Measurements from ENCODE around the gene HOXC10. TPM values are rescaled to one million over a fixed set of nuclear protein-coding genes. Genes with fewer than 3 reads are reported as not detected.

The HOXC10 gene
- total RNA-seq, 1 experiment from 2014 or later = not detected

DNA sequence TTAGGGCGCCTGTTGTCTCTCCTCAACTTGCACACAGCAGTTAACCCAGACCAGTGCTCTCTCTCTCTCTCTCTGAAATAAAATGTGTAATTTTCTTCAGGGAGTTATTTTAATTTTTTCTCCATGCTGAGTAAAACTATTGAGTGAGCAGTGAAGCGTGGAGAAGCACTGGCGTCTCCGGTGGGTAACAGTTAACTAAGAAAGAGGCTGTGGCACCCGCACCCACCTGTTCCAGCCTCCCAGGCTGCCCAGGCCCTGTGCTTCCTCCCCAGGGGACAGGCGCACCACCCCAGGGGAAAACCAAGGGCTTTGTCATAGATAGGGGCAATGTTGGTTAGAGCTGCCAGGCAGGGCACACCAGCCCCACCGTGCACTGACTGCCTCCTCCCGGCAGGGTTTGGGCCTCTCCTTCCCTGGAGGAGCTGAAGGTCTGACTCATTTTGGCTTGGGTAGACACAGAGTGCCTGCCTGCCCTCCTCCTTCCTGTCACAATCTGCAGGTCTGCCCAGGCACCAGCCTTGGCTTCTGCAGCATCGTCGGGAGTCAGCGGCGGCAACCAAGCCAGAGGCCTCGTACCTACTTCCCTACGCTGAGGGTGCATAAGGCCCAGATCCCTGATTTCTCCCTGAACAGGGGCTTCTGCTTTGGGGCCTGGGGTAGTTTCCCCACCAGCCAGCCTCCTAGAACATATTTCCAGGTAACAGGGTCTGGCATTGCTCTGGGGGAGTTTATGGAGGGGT is 51.8 kb downstream of the HOXC10 start:
- Mint-ChIP-seq H3K27ac (ENCODE audit: low read depth, unreplicated experiment) (no peak overlapping the region), H3K4me1 (ENCODE audit: insufficient read depth, unreplicated experiment) (peaks cover 11% of the 10 kb centered on the region), H3K9me3 (ENCODE audit: unreplicated experiment) (no peaks in the 10 kb centered on the region), H3K36me3 (ENCODE audit: insufficient read depth, unreplicated experiment) (no peaks in the 10 kb centered on the region), H3K27me3 (ENCODE audit: insufficient read depth, unreplicated experiment) (no peaks in the 10 kb centered on the region), H3K4me3 (ENCODE audit: unreplicated experiment) (no peak overlapping the region)
- POLR2A ChIA-PET = interaction anchor here (1.1 kb wide), 1 partner anchor 15 kb away, joined by 3 read pairs; no protein-coding TSS in a partner anchor
- BruUV-seq (replicated peaks) = no TSS peak
- DNase-seq (ENCODE audit: unreplicated experiment) = peak; percentile 79
- intact Hi-C loops (cut with micrococcal nuclease) = loop anchor here (1.0 kb wide), 2 partner anchors 44 to 155 kb away; no protein-coding TSS in a partner anchor
- TF ChIP-seq, protein P1, sequence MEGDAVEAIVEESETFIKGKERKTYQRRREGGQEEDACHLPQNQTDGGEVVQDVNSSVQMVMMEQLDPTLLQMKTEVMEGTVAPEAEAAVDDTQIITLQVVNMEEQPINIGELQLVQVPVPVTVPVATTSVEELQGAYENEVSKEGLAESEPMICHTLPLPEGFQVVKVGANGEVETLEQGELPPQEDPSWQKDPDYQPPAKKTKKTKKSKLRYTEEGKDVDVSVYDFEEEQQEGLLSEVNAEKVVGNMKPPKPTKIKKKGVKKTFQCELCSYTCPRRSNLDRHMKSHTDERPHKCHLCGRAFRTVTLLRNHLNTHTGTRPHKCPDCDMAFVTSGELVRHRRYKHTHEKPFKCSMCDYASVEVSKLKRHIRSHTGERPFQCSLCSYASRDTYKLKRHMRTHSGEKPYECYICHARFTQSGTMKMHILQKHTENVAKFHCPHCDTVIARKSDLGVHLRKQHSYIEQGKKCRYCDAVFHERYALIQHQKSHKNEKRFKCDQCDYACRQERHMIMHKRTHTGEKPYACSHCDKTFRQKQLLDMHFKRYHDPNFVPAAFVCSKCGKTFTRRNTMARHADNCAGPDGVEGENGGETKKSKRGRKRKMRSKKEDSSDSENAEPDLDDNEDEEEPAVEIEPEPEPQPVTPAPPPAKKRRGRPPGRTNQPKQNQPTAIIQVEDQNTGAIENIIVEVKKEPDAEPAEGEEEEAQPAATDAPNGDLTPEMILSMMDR (IDR thresholded peaks at IDR 0.05; ENCODE audit: unreplicated experiment) = peak; percentile 25
- CTCF ChIA-PET = interaction anchor here (0.6 to 1.9 kb wide), 5 partner anchors 88 to 214 kb away, joined by 3 to 8 read pairs (median 3); no protein-coding TSS in a partner anchor

DNA sequence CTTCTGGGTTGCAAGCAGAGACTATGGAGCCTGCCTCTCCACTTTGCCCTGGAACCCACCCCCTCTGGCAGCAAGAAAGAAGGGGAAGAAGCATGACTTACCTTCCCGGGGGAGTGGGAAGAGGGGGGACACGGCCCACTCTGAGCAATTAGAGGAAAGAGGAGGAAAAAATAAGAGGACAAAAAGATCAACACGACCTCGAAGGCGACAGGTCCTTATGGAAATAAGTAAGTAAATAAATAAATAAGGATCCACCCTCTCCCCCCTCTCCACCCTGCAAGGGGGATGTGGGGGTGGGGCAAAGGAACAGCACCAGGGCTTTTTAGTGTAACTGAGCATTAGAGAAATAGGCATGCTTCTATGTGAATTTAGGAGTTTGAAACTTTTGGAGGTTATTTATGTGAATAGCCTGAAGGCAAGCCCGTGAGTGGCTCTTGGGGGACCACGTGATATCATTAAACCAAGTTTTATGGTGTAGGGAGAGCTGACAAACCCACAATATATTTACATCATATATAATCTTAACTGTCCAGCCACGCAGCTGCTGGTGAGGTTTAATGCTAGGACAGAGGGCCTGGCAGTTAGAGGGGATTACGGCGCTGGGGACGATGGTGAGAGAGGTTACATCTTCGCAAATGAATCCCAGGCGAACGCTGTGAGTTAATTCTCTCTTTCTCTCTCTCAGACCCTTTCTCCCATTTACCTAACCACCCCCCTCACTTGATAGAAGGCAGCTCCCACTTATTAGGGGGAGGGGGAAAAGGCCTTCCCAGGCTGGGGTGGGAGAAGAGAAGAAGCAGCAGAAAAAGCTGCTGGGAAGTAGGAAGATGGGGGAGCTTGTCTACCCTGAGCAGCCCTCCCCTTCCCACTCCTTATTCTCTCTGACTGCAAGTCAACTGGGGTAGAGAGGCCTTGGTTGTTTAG is 52.7 kb downstream of the HOXC10 start:
- intact Hi-C loops (cut with micrococcal nuclease) = loop anchor here (1.0 kb wide), 2 partner anchors 43 to 154 kb away; no protein-coding TSS in a partner anchor
- Mint-ChIP-seq H3K36me3 (ENCODE audit: insufficient read depth, unreplicated experiment) (no peaks in the 10 kb centered on the region), H3K27me3 (ENCODE audit: insufficient read depth, unreplicated experiment) (no peaks in the 10 kb centered on the region), H3K4me3 (ENCODE audit: unreplicated experiment) (no peak overlapping the region), H3K9me3 (ENCODE audit: unreplicated experiment) (no peaks in the 10 kb centered on the region), H3K27ac (ENCODE audit: low read depth, unreplicated experiment) (no peak overlapping the region), H3K4me1 (ENCODE audit: insufficient read depth, unreplicated experiment) (peaks cover 10% of the 10 kb centered on the region)
- DNase-seq (ENCODE audit: unreplicated experiment) = no peak
- ChIA-PET CTCF (interaction anchor here (0.6 to 1.6 kb wide), 9 partner anchors 17 to 213 kb away, joined by 3 to 16 read pairs (median 5); partner anchors contain the start of gene SMUG1), POLR2A (interaction anchor here (0.7 to 1.8 kb wide), 2 partner anchors 14 to 151 kb away, joined by 3 to 8 read pairs; partner anchors contain the start of gene SMUG1)
- TF ChIP-seq, protein P1 (IDR thresholded peaks at IDR 0.05; ENCODE audit: unreplicated experiment) = no peak
- no TSS peak for BruUV-seq (replicated peaks)

DNA sequence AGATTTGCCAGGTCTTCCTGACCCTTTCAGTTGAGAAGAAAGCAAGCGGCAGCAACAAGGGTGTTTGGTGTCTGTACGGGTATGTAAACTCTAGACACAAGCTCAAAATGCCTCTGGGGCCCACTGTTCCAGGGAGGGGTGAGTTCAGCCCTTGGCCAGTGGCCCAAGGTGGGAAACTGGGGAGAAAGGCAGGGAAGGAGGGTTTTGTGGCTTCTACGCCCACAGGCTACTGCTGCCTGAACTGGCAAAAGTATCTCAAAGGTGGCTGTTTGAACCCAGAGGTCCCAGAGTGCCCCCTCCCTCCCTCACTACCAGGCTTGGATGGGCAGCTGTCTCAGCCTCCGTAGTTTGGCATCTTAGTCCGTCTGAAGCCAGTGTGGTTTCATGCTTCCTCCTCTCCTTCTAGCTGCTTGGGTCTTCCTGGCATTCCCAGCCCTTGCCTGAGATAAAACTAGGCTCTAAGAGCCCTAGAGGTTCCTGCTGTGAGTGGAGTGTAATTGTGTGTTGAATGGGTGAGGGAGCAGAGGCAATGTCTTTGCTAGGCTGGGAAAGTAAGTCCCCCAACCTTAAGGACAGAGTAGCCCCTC is 53.4 kb downstream of the HOXC10 start:
- H3K36me3 Mint-ChIP-seq (ENCODE audit: insufficient read depth, unreplicated experiment) = no peaks in the 10 kb centered on the region
- DNase-seq (ENCODE audit: unreplicated experiment) = no peak
- peak overlapping the region; percentile 42 for H3K27ac Mint-ChIP-seq (ENCODE audit: low read depth, unreplicated experiment)
- TF ChIP-seq, protein P1 (IDR thresholded peaks at IDR 0.05; ENCODE audit: unreplicated experiment) = no peak
- no peaks in the 10 kb centered on the region for H3K9me3 Mint-ChIP-seq (ENCODE audit: unreplicated experiment)
- no peak overlapping the region for H3K4me3 Mint-ChIP-seq (ENCODE audit: unreplicated experiment)
- intact Hi-C loops (cut with micrococcal nuclease) = no loop called here
- no TSS peak for BruUV-seq (replicated peaks)
- peaks cover 6% of the 10 kb centered on the region for H3K4me1 Mint-ChIP-seq (ENCODE audit: insufficient read depth, unreplicated experiment)
- POLR2A ChIA-PET = interaction anchor here (0.6 to 1.8 kb wide), 3 partner anchors 13 to 294 kb away, joined by 3 to 8 read pairs (median 5); partner anchors contain the start of gene SMUG1
- CTCF ChIA-PET = interaction anchor here (0.6 to 1.6 kb wide), 10 partner anchors 16 to 363 kb away, joined by 3 to 16 read pairs (median 4); partner anchors contain the start of genes HOXC10, HOXC8 and SMUG1
- H3K27me3 Mint-ChIP-seq (ENCODE audit: insufficient read depth, unreplicated experiment) = no peaks in the 10 kb centered on the region

All from MCF 10A (cell line).